Sigmoid colon (tissue), 7 donors: ENCODE results near the gene PRDX2. TPM values are rescaled to one million over a fixed set of nuclear protein-coding genes. Genes with fewer than 3 reads are reported as not detected.
"Not testable (repeated sequence)": the region's sequence is repeated elsewhere in the genome, so short reads cannot be mapped to it uniquely, and the experiment has no call there.

ENCODE experiments used
- DNase-seq: peaks from one replicate; pipeline ENCODE4 v3.0.0-alpha.2; 2019
- H3K27ac ChIP-seq, 4 donors: fragments of 200-600 bp; sonication (generic); one replicate each; pipeline ENCODE4 v1.5.1; 2016 to 2019; ENCODE audit warnings: mild to moderate bottlenecking in 1 of 4
- H3K27me3 ChIP-seq, 3 donors: fragments of 200-600 bp; sonication (generic); one replicate each; pipeline ENCODE4 v1.5.1; 2019; ENCODE audit warnings: mild to moderate bottlenecking in 1 of 3
- H3K36me3 ChIP-seq, 4 donors: fragments of 200-600 bp; sonication (generic); one replicate each; pipeline ENCODE4 v1.5.1; 2016 to 2019
- H3K4me1 ChIP-seq, 4 donors: fragments of 200-600 bp; sonication (generic); one replicate each; pipeline ENCODE4 v1.5.1; 2017 to 2019
- H3K4me3 ChIP-seq, 4 donors: fragments of 200-600 bp; sonication (generic); one replicate each; pipeline ENCODE4 v1.5.1; 2017 to 2019; ENCODE audit warnings: mild to moderate bottlenecking in 2 of 4, moderate library complexity in 1 of 4
- H3K9me3 ChIP-seq, 4 donors: fragments of 200-600 bp in 3 of 4; sonication (generic) in 3 of 4; one replicate each; pipeline versions ENCODE4 v1.5.1 to v1.6.1; 2013 to 2019
- EP300 ChIP-seq, 4 donors: sonication (generic); formaldehyde crosslinking; IDR thresholded peaks; one replicate each; pipeline ENCODE4 v1.6.1; 2017; ENCODE audit warnings: antibody characterized with exemption in 4 of 4
- POLR2A ChIP-seq, 2 donors: fragments of 450-650 bp; IDR thresholded peaks; one replicate each; pipeline ENCODE4 v1.6.1; 2016; ENCODE audit warnings: antibody characterized with exemption in 2 of 2, mild to moderate bottlenecking in 2 of 2, moderate library complexity in 2 of 2
- POLR2AphosphoS5 ChIP-seq, 4 donors: sonication (generic); formaldehyde crosslinking; IDR thresholded peaks; one replicate each; pipeline ENCODE4 v1.6.1; 2017; ENCODE audit warnings: antibody characterized with exemption in 4 of 4
- WGBS, 2 donors: extraction: QIAGEN DNeasy Blood & Tissue Kit; methylation state at CpG; one replicate each; pipeline ENCODE4 v1.1.7; 2013; 5-methylcytosine and 5-hydroxymethylcytosine counted together
- intact Hi-C: fragments of 100-400 bp; cut with DNase I; formaldehyde crosslinking; loops from one replicate; pipeline ENCODE4 v1.15.1; 2023
- polyA plus RNA-seq, 3 donors: library from polyadenylated mRNA; stranded (reverse); fragments of 200-250 nt; gene quantifications; one replicate each; pipeline ENCODE4 v1.2.3, GENCODE V29; 2013
- total RNA-seq, 4 donors: library from RNA; depleted of rRNA; stranded (reverse); fragments of >200 nt; gene quantifications; one replicate each; pipeline ENCODE4 v1.1.0, GENCODE V29; 2016
- TF ChIP-seq, protein P1 (sequence below), 4 experiments: fragments of 450-650 bp in 3 of 4; fragments of 200-600 bp in 1 of 4; IDR thresholded peaks; one replicate each; pipeline ENCODE4 v1.5.1; 2016 to 2019; ENCODE audit warnings: antibody characterized with exemption in 4 of 4, mild to moderate bottlenecking in 3 of 4, moderate library complexity in 2 of 4
- donor health status: healthy with polysubstance abuse.
- donor health status: Bipolar disorder and iron deficiency.
- donor health status: healthy.

Gene PRDX2
- 100 to 1,000 TPM; 248 to 312 (median 264) TPM for total RNA-seq
- polyA plus RNA-seq, result 100 to 1,000 TPM; 277 to 379 (median 284) TPM

- 0 to 1% methylated on average over 78 of the region's 78 CpGs for WGBS, 2 donors
- peaks cover 0 to 19% (median 15%) of the 10 kb centered on the region in 4 donors for H3K36me3 ChIP-seq
- TF ChIP-seq POLR2AphosphoS5 (IDR thresholded peaks at IDR 0.05) (peak; percentile 90 to 97 (median 95)), EP300 (IDR thresholded peaks at IDR 0.05) (no peak), POLR2A (IDR thresholded peaks at IDR 0.05) (peak; percentile 84 to 92)
- TF ChIP-seq, protein P1, sequence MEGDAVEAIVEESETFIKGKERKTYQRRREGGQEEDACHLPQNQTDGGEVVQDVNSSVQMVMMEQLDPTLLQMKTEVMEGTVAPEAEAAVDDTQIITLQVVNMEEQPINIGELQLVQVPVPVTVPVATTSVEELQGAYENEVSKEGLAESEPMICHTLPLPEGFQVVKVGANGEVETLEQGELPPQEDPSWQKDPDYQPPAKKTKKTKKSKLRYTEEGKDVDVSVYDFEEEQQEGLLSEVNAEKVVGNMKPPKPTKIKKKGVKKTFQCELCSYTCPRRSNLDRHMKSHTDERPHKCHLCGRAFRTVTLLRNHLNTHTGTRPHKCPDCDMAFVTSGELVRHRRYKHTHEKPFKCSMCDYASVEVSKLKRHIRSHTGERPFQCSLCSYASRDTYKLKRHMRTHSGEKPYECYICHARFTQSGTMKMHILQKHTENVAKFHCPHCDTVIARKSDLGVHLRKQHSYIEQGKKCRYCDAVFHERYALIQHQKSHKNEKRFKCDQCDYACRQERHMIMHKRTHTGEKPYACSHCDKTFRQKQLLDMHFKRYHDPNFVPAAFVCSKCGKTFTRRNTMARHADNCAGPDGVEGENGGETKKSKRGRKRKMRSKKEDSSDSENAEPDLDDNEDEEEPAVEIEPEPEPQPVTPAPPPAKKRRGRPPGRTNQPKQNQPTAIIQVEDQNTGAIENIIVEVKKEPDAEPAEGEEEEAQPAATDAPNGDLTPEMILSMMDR (IDR thresholded peaks at IDR 0.05), result peak in 3 of 4 experiments; percentile 8 to 27 (median 14)
- peak within 1 kb of the TSS; percentile 85 to 89 (median 87) for H3K27ac ChIP-seq
- H3K4me1 ChIP-seq, result peaks cover 0 to 32% (median 24%) of the 10 kb centered on the region in 4 donors
- H3K27me3 ChIP-seq, result no peaks in the 10 kb centered on the region
- H3K9me3 ChIP-seq, result no peaks in the 10 kb centered on the region
- H3K4me3 ChIP-seq, result peak within 1 kb of the TSS; percentile 80 to 91 (median 88)
- intact Hi-C loops, result loop anchor here (5.0 kb wide), 1 partner anchor 34 kb away; no protein-coding TSS in a partner anchor
- DNase-seq, result peak; percentile 89
Observed at GRCh38 chr19:12801466-12802266, at the start of gene PRDX2, which contains the start of gene THSD8. TSS of gene PRDX2 (minus strand) at chr19:12801800. CDS start at chr19:12801261, 539 bp downstream. TSS of gene THSD8 (plus strand) at chr19:12802069. CDS start at chr19:12802072, 3 bp downstream.

DNA sequence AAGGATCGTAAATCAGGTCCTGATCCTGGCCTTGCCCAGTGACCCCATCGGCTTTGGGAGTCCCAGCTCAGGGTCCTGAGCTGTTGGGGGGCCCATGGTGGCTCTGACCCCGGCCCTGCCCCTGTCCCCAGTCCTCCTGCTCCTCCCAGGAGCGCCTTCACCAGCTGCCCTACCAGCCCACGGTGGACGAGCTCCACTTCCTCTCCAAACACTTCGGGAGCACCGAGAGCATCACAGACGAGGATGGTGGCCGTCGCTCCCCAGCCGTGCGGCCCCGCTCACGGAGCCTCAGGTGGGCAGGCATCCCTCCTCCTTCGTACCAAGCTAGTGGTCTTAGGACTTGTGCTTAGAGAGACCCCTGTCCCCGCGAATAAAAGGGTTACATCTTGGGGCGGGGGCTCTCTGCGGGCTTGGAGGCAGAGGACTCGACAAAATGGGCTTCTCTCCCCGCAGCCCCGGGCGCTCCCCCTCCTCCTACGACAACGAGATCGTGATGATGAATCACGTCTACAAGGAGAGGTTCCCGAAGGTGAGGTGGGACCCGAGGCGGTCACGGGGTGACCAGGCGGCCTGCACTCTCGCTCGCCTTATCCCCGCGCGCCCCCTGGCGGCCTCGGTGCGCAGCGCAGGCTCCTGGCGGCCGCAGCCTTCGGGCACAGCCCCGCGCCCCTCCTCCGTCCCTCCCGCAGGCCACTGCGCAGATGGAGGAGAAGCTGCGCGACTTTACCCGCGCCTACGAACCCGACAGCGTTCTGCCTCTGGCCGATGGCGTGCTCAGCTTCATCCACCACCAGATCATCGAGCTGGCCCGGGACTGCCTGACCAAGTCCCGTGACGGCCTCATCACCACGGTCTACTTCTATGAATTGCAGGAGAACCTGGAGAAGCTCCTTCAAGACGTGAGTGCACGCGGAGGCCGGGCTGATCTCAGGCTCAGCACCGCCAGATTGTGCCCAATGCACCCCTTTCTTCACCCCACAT is 45.8 kb upstream of the PRDX2 start:
- Histone ChIP-seq H3K4me3 (peak overlapping the region in 2 of 4 donors; percentile 11 to 32), H3K27me3 (peaks cover 6 to 35% (median 15%) of the 10 kb centered on the region in 3 donors), H3K36me3 (no peaks in the 10 kb centered on the region), H3K9me3 (no peaks in the 10 kb centered on the region), H3K27ac (peak overlapping the region in 1 of 4 donors; percentile 43), H3K4me1 (peaks cover 0 to 12% (median 7%) of the 10 kb centered on the region in 4 donors)
- intact Hi-C loops, result loop anchor here (1.0 to 2.0 kb wide), 2 partner anchors 41 to 81 kb away; partner anchors contain the start of gene RNASEH2A
- DNase-seq, result peak; percentile 92
- peak in 1 of 4 donors; percentile 74 for TF ChIP-seq POLR2AphosphoS5 (IDR thresholded peaks at IDR 0.05)
- no peak for TF ChIP-seq POLR2A (IDR thresholded peaks at IDR 0.05)
- TF ChIP-seq EP300 (IDR thresholded peaks at IDR 0.05), result peak in 1 of 4 donors; percentile 78
- TF ChIP-seq, protein P1 (IDR thresholded peaks at IDR 0.05), result peak; percentile 94 to 99 (median 97)
- WGBS, 2 donors, result 10 to 12% methylated on average over 69 of the region's 69 CpGs

DNA sequence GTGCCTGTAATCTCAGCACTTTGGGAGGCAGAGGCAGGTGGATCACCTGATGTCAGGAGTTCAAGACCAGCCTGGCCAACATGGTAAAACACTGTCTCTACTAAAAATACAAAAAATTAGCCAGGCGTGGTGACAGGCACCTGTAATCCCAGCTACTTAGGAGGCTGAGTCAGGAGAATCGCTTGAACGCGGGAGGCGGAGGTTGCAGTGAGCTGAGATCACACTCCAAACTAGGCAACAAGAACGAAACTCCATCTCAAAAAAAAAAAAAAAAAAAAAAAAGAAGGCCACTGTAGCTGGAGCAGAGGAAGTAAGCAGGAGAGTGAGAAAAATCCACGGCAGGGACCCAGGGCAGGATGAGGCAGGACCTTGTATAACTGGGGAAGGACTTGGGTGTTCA is 45.0 kb upstream of the PRDX2 start:
- H3K27ac ChIP-seq, H3K36me3 ChIP-seq, H3K9me3 ChIP-seq, H3K4me3 ChIP-seq, DNase-seq: not testable (repeated sequence)
- intact Hi-C loops, result loop anchor here (1.0 to 2.0 kb wide), 2 partner anchors 40 to 80 kb away; partner anchors contain the start of gene RNASEH2A
- Histone ChIP-seq H3K27me3 (peaks cover 10 to 44% (median 24%) of the 10 kb centered on the region in 3 donors), H3K4me1 (peaks cover 0 to 12% (median 7%) of the 10 kb centered on the region in 4 donors)
- WGBS, 2 donors, result 74 to 81% methylated on average over 7 of the region's 7 CpGs

- Histone ChIP-seq H3K4me3 (no peak overlapping the region), H3K36me3 (no peaks in the 10 kb centered on the region), H3K27me3 (peaks cover 29 to 68% (median 48%) of the 10 kb centered on the region in 3 donors), H3K9me3 (no peaks in the 10 kb centered on the region), H3K27ac (no peak overlapping the region), H3K4me1 (peaks cover 0 to 24% (median 16%) of the 10 kb centered on the region in 4 donors)
- no peak for TF ChIP-seq EP300 (IDR thresholded peaks at IDR 0.05)
- no peak for TF ChIP-seq POLR2A (IDR thresholded peaks at IDR 0.05)
- no peak for TF ChIP-seq POLR2AphosphoS5 (IDR thresholded peaks at IDR 0.05)
- TF ChIP-seq, protein P1 (IDR thresholded peaks at IDR 0.05), result no peak
- 67 to 83% methylated on average over 3 of the region's 3 CpGs for WGBS, 2 donors
- no peak for DNase-seq
- intact Hi-C loops, result no loop called here
Observed at GRCh38 chr19:12843999-12844732, 42.6 kb upstream of the PRDX2 start.
